ENCODE results near the gene SLX4IP. TPM values are rescaled to one million over a fixed set of nuclear protein-coding genes. Genes with fewer than 3 reads are reported as not detected.
"Not testable (repeated sequence)": the region's sequence is repeated elsewhere in the genome, so short reads cannot be mapped to it uniquely, and the experiment has no call there.

Gene SLX4IP
- total RNA-seq: 2.8 TPM
- long read RNA-seq: 0 reads

- ATAC-seq (peak; percentile 86), DNase-seq (ENCODE audit: missing footprints) (peak; percentile 90)
- intact Hi-C loops (cut with DNase I): no loop called here
Observed at GRCh38 chr20:10434832-10435812, at the start of gene SLX4IP. Gene SLX4IP, plus strand, starts transcription at chr20:10435305. Its CDS starts 22,900 bp downstream, at chr20:10458205.

- intact Hi-C loops (cut with DNase I): no loop called here
- DNase-seq (ENCODE audit: missing footprints) (no peak), ATAC-seq (no peak)
Observed at GRCh38 chr20:10385850-10386544, 49.1 kb upstream of the SLX4IP start.

DNA sequence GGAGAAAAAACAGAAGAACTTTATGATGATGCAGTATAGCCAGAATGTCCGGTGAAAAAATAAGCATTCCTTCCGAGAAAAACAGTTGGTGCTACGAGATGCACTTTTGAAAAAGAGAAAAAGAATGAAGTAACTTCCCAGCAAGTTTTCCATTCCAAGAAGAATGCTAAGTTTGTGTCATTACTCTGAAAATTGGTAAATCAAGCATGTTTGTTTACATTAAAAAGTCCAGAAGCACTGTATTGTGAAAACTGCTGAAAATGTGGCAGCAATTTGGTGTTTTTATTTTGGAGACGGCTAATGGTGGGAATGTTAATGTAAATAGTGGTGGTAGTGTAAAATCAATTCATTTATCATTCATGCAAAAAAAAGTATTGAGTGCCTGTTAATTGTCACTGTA, 47.4 kb upstream of the SLX4IP start:
- DNase-seq (ENCODE audit: missing footprints) (no peak), ATAC-seq (no peak)
- intact Hi-C loops (cut with DNase I): no loop called here

GRCh38 chr20:10388597-10388996, 46.5 kb upstream of the SLX4IP start:
- intact Hi-C loops (cut with DNase I): no loop called here
- DNase-seq (ENCODE audit: missing footprints) (no peak), ATAC-seq (no peak)

GRCh38 chr20:10390709-10391108, 44.4 kb upstream of the SLX4IP start:
- no peak for DNase-seq (ENCODE audit: missing footprints)
- intact Hi-C loops (cut with DNase I): no loop called here
- no peak for ATAC-seq

DNA sequence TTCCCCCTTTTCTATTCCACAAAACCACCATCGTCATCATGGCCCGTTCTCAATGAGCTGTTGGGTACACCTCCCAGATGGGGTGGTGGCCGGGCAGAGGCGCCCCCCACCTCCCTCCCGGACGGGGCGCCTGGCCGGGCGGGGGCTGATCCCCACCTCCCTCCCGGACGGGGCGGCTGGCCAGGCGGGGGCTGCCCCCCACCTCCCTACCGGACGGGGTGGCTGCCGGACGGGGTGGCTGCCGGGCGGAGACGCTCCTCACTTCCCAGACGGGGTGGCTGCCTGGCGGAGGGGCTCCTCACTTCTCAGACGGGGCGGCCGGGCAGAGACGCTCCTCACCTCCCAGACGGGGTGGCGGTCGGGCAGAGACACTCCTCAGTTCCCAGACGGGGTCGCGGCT, 40.4 kb upstream of the SLX4IP start:
- DNase-seq (ENCODE audit: missing footprints); ATAC-seq; intact Hi-C loops (cut with DNase I): not testable (repeated sequence)

- intact Hi-C loops (cut with DNase I): no loop called here
- ATAC-seq (no peak), DNase-seq (ENCODE audit: missing footprints) (no peak)
Observed at GRCh38 chr20:10398834-10399369, 36.2 kb upstream of the SLX4IP start.

DNA sequence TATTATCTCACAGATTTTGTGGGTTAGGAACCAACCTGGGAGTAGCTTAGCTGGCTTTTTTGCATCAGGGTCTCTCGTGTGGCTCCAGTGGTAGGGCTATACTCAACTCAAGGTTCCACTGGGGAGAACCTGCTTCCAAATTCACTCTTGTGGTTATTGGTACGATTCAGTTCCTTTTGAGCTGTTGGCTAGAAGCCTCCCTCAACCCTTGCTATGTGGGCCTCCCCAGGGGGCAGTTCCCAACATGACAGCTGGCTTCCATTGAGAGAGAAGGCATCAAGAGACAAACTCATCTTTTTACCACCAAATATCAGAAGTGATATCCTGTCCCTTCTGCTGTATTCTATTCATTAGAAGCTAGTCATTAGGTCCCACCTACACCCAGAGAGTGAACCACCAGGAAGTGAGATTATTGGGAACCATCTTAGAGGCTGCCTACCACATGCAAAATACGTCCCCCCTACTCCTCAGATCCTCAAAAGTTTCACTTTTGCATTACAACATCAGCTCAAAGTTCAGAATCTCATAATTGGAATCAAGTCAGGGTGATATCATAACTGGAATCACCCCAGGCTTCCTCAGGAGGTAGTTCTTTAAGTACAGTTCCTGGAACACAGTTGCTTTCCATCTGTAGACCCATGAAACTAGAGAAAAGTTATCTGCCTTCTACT, 32.0 kb upstream of the SLX4IP start:
- ATAC-seq (no peak), DNase-seq (ENCODE audit: missing footprints) (no peak)
- intact Hi-C loops (cut with DNase I): no loop called here

- DNase-seq (ENCODE audit: missing footprints) (no peak), ATAC-seq (no peak)
- intact Hi-C loops (cut with DNase I): no loop called here
Observed at GRCh38 chr20:10404023-10404628, 31.0 kb upstream of the SLX4IP start.

GRCh38 chr20:10404959-10405530, 30.1 kb upstream of the SLX4IP start:
- no peak for ATAC-seq
- intact Hi-C loops (cut with DNase I): no loop called here

GRCh38 chr20:10408108-10408813, 26.8 kb upstream of the SLX4IP start:
- intact Hi-C loops (cut with DNase I): no loop called here
- ATAC-seq (no peak), DNase-seq (ENCODE audit: missing footprints) (no peak)

More at GRCh38 chr20:10404959-10405530, 30.1 kb upstream of the SLX4IP start:
- DNase-seq (ENCODE audit: missing footprints): no peak

- intact Hi-C loops (cut with DNase I): no loop called here
- no peak for ATAC-seq
Observed at GRCh38 chr20:10411673-10412072, 23.4 kb upstream of the SLX4IP start.

DNA sequence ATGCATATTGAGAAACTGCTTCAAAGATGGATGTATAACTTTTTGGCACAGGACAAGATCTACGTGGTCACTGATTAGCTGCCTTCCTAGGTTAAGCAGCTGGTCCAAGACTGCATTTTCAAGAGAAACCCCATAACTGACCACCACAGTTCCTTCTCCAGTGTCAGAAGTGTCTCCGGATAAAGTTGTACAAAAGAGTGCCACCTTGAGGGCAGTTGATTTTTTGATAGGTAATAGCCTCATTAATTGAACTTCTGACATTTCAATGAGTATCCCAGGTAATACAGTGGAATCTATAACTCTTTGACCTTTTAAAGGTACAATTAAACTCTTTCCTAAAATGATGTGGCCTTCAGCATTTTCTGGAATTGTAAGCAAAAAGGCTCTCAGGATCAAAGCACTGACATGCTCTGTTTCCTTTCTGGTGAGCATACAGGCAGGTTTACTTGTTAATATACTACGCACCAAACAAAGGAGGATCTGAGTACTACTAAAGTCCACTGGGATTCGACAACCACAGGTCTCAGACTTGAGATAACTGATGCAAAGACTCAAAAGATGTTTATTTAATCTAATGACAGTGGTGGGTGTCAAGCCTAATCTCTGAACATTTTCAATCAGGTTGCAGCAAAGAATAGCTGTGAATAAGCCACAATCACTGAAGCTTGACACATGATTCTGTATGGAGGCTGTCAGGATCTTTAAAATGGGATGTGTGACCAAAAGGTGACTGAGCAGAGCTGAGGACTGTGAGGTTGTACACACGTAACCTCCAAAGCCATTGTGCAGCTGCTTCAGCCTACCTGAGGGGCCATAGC, 22.3 kb upstream of the SLX4IP start:
- DNase-seq (ENCODE audit: missing footprints) (no peak), ATAC-seq (no peak)
- intact Hi-C loops (cut with DNase I): no loop called here

More at GRCh38 chr20:10411673-10412072, 23.4 kb upstream of the SLX4IP start:
- DNase-seq (ENCODE audit: missing footprints): no peak

- ATAC-seq (no peak), DNase-seq (ENCODE audit: missing footprints) (no peak)
- intact Hi-C loops (cut with DNase I): no loop called here
Observed at GRCh38 chr20:10415013-10415650, 20.0 kb upstream of the SLX4IP start.

DNA sequence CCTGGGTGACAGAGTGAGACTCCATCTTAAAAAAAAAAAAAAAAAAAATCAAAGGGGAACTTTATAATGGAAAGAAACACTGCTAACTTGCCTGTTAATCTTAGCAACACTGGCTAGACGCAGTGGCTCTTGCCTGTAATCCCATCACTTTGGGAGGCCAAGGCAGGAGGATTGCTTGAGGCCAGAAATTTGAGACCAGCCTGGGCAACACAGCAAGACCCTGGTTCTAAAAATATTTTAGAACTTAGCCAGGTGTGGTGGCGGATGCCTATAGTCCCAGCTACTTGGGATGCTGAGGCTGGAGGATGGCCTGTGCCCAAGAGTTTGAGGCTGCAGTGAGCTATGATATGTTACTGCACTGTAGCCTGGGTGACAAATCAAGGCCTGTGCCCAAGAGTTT, 17.9 kb upstream of the SLX4IP start:
- intact Hi-C loops (cut with DNase I); DNase-seq (ENCODE audit: missing footprints); ATAC-seq: not testable (repeated sequence)

GRCh38 chr20:10419550-10420133, 15.5 kb upstream of the SLX4IP start:
- ATAC-seq: no peak
- intact Hi-C loops (cut with DNase I): no loop called here
- DNase-seq (ENCODE audit: missing footprints): no peak
